ENCODE measurements around the gene SET. TPM values are rescaled to one million over a fixed set of nuclear protein-coding genes. Genes with fewer than 3 reads are reported as not detected.
A peak's percentile ranks its signal among the peaks of the same experiment; 100 is the strongest.
"Not testable (repeated sequence)": the region's sequence is repeated elsewhere in the genome, so short reads cannot be mapped to it uniquely, and the experiment has no call there.

The SET gene
- polyA plus RNA-seq, 3 donors: 571 to 647 (median 631) TPM

GRCh38 chr9:128683340-128684064 lies 5.5 kb upstream of the SET start:
- DNase-seq: peak; percentile 45

- no peak for DNase-seq
Measured at GRCh38 chr9:128684065-128684324, 5.0 kb upstream of the SET start.

DNA sequence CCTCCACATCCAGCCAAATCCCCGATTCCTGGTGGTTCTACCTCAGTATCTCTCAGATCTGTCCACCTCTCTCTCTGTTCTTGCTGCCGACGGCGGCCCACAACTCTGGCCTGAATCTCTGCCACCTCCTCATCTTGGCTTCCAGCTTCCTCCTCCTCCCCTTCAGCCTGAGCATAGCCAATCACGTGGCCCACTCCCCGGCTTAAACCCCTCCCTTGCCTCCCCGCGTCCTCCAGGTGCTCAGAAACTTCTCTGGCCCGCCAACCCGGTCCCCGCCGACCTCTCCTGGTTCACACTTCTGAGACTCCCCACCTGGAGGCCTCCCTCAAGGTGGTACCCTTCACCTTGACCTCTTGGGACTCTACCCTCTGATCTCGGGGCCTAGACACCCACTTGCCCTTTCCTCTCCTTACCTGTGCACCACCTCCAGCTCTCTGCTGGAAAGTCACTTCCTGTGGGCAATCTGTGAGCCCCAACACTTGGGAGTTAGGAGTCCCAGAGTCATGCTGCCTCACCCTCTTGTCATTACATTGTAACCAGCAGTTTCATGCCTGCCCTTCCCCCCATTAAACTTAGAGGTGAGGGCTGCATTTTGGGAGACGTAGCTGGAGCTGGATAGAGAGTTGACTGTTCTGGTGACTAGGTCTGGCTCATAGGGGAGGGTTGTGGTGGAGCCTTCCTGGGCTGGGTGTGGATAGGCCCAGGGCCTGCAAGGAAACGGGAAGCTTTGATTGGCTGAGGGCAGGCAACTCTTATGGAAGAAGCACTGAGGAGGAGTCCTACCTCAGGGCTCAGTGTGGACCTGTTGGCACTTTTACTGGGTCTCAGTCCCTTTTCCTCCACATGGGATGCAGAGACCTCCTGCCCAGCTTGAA lies 4.5 kb upstream of the SET start:
- peak; percentile 71 for DNase-seq

- no peak for DNase-seq
Measured at GRCh38 chr9:128685636-128686489, 3.2 kb upstream of the SET start.

- no peak for DNase-seq
Measured at GRCh38 chr9:128687453-128687852, 1.6 kb upstream of the SET start.

DNA sequence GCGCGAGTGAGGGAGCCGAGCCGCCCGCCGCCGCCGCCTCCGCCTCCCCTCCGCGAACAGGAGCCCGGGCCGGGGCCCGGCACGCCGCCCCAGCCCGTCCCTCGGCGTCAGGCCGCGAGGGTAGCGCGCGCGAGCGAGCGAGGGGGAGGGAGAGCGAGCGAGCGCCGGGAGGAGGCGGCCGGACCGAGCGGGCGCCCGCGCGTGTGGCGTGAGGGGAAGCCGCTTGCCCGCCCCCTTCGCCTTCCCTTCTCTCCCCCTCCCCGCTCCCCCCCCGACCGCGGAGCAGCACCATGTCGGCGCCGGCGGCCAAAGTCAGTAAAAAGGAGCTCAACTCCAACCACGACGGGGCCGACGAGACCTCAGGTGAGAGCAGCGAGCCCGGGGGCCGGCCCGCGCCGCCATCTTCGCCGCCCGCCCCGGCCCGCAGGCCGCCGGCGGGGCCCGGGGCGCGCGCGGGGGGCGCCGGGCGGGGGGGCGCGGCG lies 312 bp downstream of the SET start:
- peak; percentile 42 for DNase-seq

DNA sequence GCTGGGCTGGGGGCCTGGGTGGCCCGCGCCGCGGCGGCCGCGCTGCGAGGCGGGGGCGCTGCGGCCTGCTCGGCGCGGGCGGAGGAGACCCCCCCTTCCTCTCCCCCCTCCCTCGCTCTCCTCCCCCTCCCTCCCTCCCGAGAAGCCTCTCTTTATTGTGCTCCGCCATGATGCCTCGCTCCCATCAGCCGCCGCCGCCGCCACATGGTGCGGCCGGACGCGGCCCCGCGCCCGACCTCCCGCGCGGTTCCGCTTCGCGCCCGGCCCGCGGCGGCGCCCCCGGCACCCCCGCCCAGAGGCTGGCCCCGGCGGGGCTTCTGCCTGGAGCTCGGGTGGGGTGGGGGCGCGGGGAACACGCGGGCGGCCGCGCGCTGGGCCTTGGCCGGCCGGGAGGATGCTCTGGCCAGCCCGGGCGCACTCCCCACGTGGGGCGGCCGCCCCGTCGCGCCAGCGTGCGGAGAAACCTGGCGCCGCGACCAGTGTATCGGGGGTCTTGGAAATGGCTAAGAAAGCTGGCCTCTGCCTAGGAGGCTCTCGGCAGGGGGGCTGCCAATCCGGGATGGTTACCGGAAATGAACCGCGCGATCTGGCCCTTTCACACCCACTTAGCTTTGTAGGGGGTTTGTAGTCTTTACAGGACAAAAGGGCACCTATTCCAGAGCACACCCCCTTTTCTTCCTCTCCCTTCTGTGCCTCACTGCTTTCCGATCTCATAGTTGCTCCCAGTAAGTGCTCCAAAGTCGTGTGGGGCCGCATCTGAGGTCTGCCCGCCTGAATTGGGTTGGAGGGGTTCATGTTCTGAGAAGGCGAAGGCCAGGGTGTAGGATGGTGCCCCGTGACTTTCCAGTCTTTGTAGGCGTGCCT lies 1.0 kb downstream of the SET start:
- peak; percentile 40 for DNase-seq

GRCh38 chr9:128690684-128691034 lies 1.6 kb downstream of the SET start:
- DNase-seq: no peak

DNA sequence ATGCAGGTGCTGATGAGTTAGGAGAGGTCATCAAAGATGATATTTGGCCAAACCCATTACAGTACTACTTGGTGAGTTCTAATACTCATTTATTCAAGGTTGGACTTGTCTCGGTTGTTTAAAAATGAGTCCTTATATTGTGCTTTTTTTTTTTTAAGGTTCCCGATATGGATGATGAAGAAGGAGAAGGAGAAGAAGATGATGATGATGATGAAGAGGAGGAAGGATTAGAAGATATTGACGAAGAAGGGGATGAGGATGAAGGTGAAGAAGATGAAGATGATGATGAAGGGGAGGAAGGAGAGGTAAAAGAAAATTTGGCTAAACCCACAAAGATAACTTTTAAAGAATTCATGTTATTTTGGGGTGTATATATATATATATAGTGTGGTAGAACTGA lies 4.7 kb downstream of the SET start:
- not testable (repeated sequence) for DNase-seq

GRCh38 chr9:128694344-128694743 lies 5.3 kb downstream of the SET start:
- no peak for DNase-seq

GRCh38 chr9:128696923-128697707 lies 8.1 kb downstream of the SET start:
- DNase-seq: no peak

DNA sequence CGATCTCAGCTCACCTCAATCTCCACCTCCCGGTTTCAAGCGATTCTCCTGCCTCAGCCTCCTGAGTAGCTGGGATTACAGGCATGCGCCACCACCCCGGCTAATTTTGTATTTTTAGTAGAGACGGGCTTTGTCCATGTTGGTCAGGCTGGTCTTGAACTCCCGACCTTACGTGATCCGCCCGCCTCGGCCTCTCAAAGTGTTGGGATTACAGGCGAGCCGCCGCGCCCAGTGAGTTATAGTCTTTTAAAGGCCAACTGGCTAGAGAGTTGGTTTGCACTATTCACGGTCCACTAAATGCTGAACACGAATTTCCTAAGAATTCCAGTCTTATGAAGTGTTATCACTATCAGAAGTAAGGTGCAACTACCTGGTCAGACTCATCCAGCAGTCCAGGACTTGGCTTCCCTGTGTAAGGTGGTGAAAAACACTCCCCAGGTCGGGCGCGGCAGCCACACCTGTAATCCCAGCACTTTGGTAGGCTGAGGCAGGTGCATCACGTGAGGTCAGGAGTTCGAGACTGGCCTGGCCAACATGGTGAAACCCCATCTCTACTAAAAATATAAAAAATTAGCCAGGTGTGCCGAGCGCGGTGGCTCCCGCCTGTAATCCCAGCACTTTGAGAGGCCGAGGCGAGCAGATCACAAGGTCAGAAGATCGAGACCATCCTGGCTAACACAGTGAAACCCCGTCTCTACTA lies 10.2 kb downstream of the SET start:
- not testable (repeated sequence) for DNase-seq

DNA sequence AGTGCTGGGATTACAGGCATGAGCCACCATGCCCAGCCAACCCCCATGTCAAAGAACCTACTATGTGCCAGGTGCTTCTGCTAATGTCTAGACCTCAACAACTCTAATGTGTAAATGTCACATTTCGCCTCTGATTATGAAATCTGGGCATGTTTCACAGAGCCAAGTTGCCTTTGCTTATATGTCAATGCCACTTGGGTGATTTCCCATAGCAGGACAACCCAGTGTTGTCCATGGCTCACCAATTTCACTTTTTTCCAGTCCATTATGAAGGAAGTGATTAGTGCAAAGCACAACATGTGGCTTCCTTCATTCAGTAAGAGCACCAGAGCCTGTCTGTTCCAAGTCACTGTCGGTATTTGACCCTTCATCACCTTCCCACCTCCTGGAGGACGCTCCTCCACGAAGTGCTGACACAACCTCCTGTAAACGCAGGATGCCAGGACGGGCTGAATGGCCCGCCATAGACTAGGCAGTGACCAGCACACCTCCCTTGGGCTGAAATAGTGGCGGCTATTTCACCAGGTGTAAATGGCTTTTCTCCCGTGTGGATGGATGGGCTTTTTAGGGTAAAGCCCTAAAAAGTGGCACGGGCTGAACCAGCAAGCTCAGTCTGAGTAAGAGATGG lies 12.3 kb downstream of the SET start:
- DNase-seq: no peak

- peak; percentile 89 for DNase-seq
Measured at GRCh38 chr9:128702445-128702948, 13.5 kb downstream of the SET start, which contains the start of gene PKN3. Gene PKN3 (plus strand): TSS chr9:128702503. CDS start chr9:128702916, 413 bp downstream.

DNA sequence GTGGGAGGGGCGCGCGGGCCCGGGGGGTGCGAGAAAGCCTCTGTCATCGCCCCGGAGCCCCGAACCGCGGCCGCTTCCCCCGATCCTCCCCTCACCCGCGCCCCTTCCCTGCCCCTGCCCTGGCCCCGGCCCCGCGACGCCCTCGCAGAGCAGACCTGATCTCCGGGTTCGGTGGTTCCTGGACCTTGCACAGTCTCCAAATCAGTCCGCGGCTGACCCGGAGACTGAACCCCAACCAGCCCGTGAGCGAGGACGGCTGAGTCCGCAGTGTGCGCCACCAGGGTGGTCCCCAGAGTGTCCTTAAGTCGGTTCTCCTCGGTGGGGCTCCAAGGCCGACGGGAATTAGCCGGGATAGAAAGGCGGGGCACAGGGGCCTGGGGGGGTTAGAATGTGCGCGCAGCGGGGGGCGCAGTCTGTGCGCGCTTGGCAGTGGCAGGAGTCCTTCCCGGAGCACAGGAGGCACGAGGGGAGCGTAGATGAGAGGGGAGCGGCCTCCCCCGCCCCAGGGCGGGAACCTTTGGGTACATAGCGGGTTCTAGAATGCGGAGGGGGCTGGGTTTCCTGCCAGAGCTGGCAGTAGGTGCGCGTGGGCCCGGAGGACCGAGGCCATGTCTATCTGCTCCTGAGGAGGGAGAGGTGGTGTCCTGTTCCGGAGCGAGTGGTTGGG lies 14.1 kb downstream of the SET start:
- no peak for DNase-seq

DNA sequence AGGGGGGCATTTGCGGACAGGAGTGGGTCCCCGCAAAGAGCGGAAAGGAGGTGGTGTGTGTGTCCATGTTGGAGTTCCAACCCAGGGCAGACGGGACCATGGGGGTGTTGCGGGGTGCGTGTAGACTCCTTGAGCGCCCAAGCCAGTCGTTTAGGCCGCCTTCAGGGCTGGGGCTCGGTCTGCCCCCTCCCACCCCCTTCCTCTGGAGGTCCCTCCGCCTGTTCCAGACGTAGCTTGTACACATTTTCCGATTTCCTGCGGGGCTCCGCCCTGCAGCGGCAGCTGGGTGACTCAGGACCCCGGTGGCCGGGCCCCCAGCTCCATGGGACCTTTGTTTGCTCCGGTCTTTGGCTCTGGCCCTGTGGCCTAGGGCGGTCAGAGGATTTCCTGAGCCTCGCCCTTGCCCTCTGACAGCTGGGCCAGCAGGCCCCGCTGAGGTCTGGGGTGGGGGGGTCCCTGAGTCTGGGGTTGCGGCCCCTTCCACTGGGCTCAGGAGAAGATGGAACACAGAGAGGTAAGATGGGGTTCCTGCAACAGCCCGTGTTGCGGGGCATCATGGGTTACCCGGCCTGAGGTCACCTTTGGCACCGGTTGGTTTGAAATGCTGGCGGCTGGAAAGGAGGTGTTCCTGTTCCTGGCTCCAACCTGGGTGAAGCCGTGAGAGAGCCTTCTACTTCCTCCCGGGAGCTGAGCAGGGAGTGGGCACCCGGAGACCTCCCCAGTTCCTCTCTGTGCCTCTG lies 14.8 kb downstream of the SET start:
- DNase-seq: no peak

GRCh38 chr9:128704356-128704670 lies 15.3 kb downstream of the SET start:
- DNase-seq: no peak

All from renal pelvis (tissue), 4 donors.